HepG2 (cell line): Measurements from ENCODE around the gene INKA2. TPM values are rescaled to one million over a fixed set of nuclear protein-coding genes. Genes with fewer than 3 reads are reported as not detected.

Source experiments
- ATAC-seq: fragments of 200-7000 bp; cut with Tn5 transposase; 3 replicates; pipeline ENCODE4 v1.9.1; 2020; ENCODE audit warnings: mild to moderate bottlenecking, moderate library complexity
- BruUV-seq: library from RNA; stranded (reverse); fragments of 400-500 nt; replicated peaks from 2 replicates; lab custom pipeline; 2021; lab: Mats Ljungman, UMichigan
- CTCF ChIA-PET: fragments of 300-600 bp; formaldehyde crosslinking; extraction: SDS; loops from one replicate; lab custom pipeline; 2021; ENCODE audit warnings: low total read pairs, inconsistent platforms, low intra/inter-chr PET ratio; lab: Yijun Ruan, JAX
- POLR2A ChIA-PET: fragments of 350-600 bp; sonication (Branson Sonifier 250); formaldehyde crosslinking; loops from one replicate; lab custom pipeline; 2020; ENCODE audit warnings: antibody characterized with exemption, inconsistent platforms; lab: Yijun Ruan, JAX
- DNase-seq: peaks from one replicate; pipeline ENCODE4 v3.0.0-alpha.2; 2015; ENCODE audit warnings: low spot score
- FAIRE-seq: peaks from 3 replicates; lab custom pipeline; 2011; peaks lifted over from hg19 to GRCh38; lab: Jason Lieb, UNC
- H2AFZ ChIP-seq: one replicate; pipeline ENCODE4 v1.6.1; 2011; ENCODE audit warnings: low read length, inconsistent platforms
- H3K27ac ChIP-seq: fragments of 300-600 bp; 3 replicates; pipeline ENCODE4 v1.8.0; 2011; ENCODE audit warnings: mixed run types, mild to moderate bottlenecking, mixed read lengths, low read length, inconsistent platforms; ENCODE audit not compliant: insufficient read depth; ENCODE audit errors: extremely low read length
- H3K27me3 ChIP-seq, 2 experiments: fragments of 200-600 bp in 1 of 2; 2 replicates in 1 of 2; 3 replicates in 1 of 2; pipeline versions ENCODE4 v1.6.0 to v1.8.0; 2011; ENCODE audit warnings: low read length in 2 of 2, mild to moderate bottlenecking in 2 of 2, moderate library complexity in 2 of 2, inconsistent platforms in 1 of 2; ENCODE audit not compliant: insufficient read depth in 2 of 2, control insufficient read depth in 1 of 2
- H3K36me3 ChIP-seq, 2 experiments: fragments of 200-600 bp in 1 of 2; replicated peaks in 1 of 2; 2 replicates in 1 of 2; 3 replicates in 1 of 2; pipeline versions ENCODE4 v1.5.1 to v1.8.0; 2011; ENCODE audit warnings: low read length in 2 of 2, inconsistent platforms in 1 of 2; ENCODE audit not compliant: insufficient read depth in 2 of 2, control insufficient read depth in 1 of 2
- H3K4me1 ChIP-seq: 2 replicates; pipeline ENCODE4 v1.5.1; 2012; ENCODE audit warnings: low read length, inconsistent platforms; ENCODE audit not compliant: insufficient read depth
- H3K4me2 ChIP-seq: 2 replicates; pipeline ENCODE4 v1.6.0; 2011; ENCODE audit warnings: low read depth, low read length, inconsistent platforms
- H3K4me3 ChIP-seq, 3 experiments: fragments of 200-600 bp in 1 of 3; sonication (generic), shearing (Covaris generic) in 1 of 3; replicated peaks in 1 of 3; 2 replicates each; pipeline ENCODE4 v1.5.1; 2011 to 2016; ENCODE audit warnings: low read length in 3 of 3, inconsistent platforms in 2 of 3, low read depth in 2 of 3, mild to moderate bottlenecking in 2 of 3, control low read depth in 1 of 3, mixed read lengths in 1 of 3; ENCODE audit not compliant: insufficient read depth in 1 of 3
- H3K79me2 ChIP-seq: one replicate; pipeline ENCODE4 v1.6.1; 2011; ENCODE audit warnings: low read length, inconsistent platforms; ENCODE audit not compliant: insufficient read depth
- H3K9ac ChIP-seq: 2 replicates; pipeline ENCODE4 v1.6.0; 2011; ENCODE audit warnings: mild to moderate bottlenecking, low read depth, low read length, inconsistent platforms; ENCODE audit not compliant: insufficient read depth
- H3K9me3 ChIP-seq: 2 replicates; pipeline ENCODE4 v1.5.1; 2012; ENCODE audit warnings: mild to moderate bottlenecking, low read length
- H4K20me1 ChIP-seq: 2 replicates; pipeline ENCODE4 v1.6.0; 2011; ENCODE audit warnings: inconsistent platforms, mild to moderate bottlenecking, low read length, moderate library complexity; ENCODE audit not compliant: insufficient read depth
- CCDC6 ChIP-seq: sonication (generic); formaldehyde crosslinking; IDR thresholded peaks from 2 replicates; pipeline ENCODE4 v1.8.1; 2022; ENCODE audit warnings: mild to moderate bottlenecking, missing genetic modification reagents, moderate library complexity
- KDM2A ChIP-seq: sonication (generic); formaldehyde crosslinking; IDR thresholded peaks from 2 replicates; pipeline ENCODE4 v1.4.0; 2020; ENCODE audit warnings: low read depth, missing genetic modification reagents, borderline replicate concordance
- KDM5A ChIP-seq: fragments of 200-600 bp; sonication (generic); IDR thresholded peaks from 2 replicates; pipeline ENCODE4 v1.7.0; 2018; ENCODE audit warnings: antibody characterized with exemption, mild to moderate bottlenecking, low read length, borderline replicate concordance
- MED8 ChIP-seq: sonication (generic); formaldehyde crosslinking; IDR thresholded peaks from 2 replicates; pipeline ENCODE4 v1.8.1; 2023; ENCODE audit warnings: mild to moderate bottlenecking, missing genetic modification reagents; ENCODE audit not compliant: insufficient replicate concordance
- PREB ChIP-seq: sonication (generic); formaldehyde crosslinking; IDR thresholded peaks from 2 replicates; pipeline ENCODE4 v1.4.0; 2020; ENCODE audit warnings: missing genetic modification reagents
- ZBTB42 ChIP-seq: sonication (generic); formaldehyde crosslinking; IDR thresholded peaks from 2 replicates; pipeline ENCODE4 v1.5.0; 2020; ENCODE audit warnings: mild to moderate bottlenecking, missing genetic modification reagents
- ZFP82 ChIP-seq: sonication (generic); formaldehyde crosslinking; IDR thresholded peaks from 2 replicates; pipeline ENCODE4 v1.5.1; 2020; ENCODE audit warnings: mild to moderate bottlenecking, missing genetic modification reagents, borderline replicate concordance
- ZFX ChIP-seq: sonication (generic); formaldehyde crosslinking; IDR thresholded peaks from 2 replicates; pipeline ENCODE4 v1.4.0; 2020; ENCODE audit warnings: mild to moderate bottlenecking, low read depth, missing genetic modification reagents, moderate library complexity
- ZNF564 ChIP-seq: sonication (generic); formaldehyde crosslinking; IDR thresholded peaks from 2 replicates; pipeline ENCODE4 v1.8.1; 2023; ENCODE audit warnings: mild to moderate bottlenecking, missing genetic modification reagents
- ZNF891 ChIP-seq: sonication (generic); formaldehyde crosslinking; IDR thresholded peaks from 2 replicates; pipeline ENCODE4 v1.5.0; 2020; ENCODE audit warnings: mild to moderate bottlenecking, missing genetic modification reagents
- WGBS: methylation state at CpG from one replicate; pipeline ENCODE4 v1.1.6; 2017; ENCODE audit warnings: low lambda C conversion rate; 5-methylcytosine and 5-hydroxymethylcytosine counted together
- in situ Hi-C: cut with HindIII; loops from 2 replicates; pipeline ENCODE4 v1.10.0; 2017; ENCODE audit warnings: low pct_unique_long_range_greater_than_20kb; ENCODE audit not compliant: extremely low pct_ligation_motif_present
- intact Hi-C: fragments of 100-400 bp; cut with micrococcal nuclease; formaldehyde crosslinking; loops from one replicate; pipeline ENCODE4 v1.10.0; 2022; ENCODE audit not compliant: unreplicated experiment
- polyA plus RNA-seq, 8 experiments: library from polyadenylated mRNA; depleted of rRNA in 3 of 8; stranded (reverse) in 7 of 8; unstranded in 1 of 8; fragments of >200 nt; fragmentation: Illumina TruSeq in 4 of 8; extraction: Trizol in 4 of 8; gene quantifications; 2 replicates each; pipeline versions ENCODE4 v1.2.1 to v1.2.3, GENCODE V29; 2011 to 2016; ENCODE audit warnings: low read depth in 4 of 8, missing spikeins in 1 of 8, mixed read lengths in 1 of 8; ENCODE audit not compliant: insufficient read depth in 1 of 8
- total RNA-seq, 5 experiments: library from RNA; depleted of rRNA; stranded (reverse); fragments of >200 nt; fragmentation: Illumina TruSeq; extraction: Trizol; gene quantifications; 2 replicates each; pipeline ENCODE4 v1.2.3, GENCODE V29; 2016; ENCODE audit warnings: low read depth in 1 of 5

INKA2 gene
- total and polyA plus RNA-seq, 2 of the 13 experiments (the other 11 are each of a cell fraction or from before 2014, with no cell fraction given), result 2.6 to 4.6 TPM

GRCh38 chr1:111707906-111708305 is 31.3 kb downstream of the INKA2 start:
- intact Hi-C loops (no loop called here), in situ Hi-C loops (no loop called here)
- CTCF ChIA-PET, result no interaction called here
- H3K4me1 ChIP-seq, result no peaks in the 10 kb centered on the region
- DNase-seq (no peak), FAIRE-seq (no peak), ATAC-seq (no peak)
- no peak overlapping the region for H3K9ac ChIP-seq
- peaks cover 8 to 43% of the 10 kb centered on the region in 2 experiments; a peak in 4 of 5 replicates for H3K36me3 ChIP-seq
- H3K4me2 ChIP-seq, result no peak overlapping the region
- TF ChIP-seq KDM2A, result no peak
- no peak for TF ChIP-seq ZNF564 (CRISPR knock-in tag)
- TF ChIP-seq CCDC6 (CRISPR knock-in tag), result no peak
- TF ChIP-seq ZNF891 (CRISPR knock-in tag), result no peak
- no peak for TF ChIP-seq ZFP82 (CRISPR knock-in tag)
- TF ChIP-seq KDM5A, result no peak
- no peak for TF ChIP-seq ZFX (CRISPR knock-in tag)
- TF ChIP-seq PREB (CRISPR knock-in tag), result no peak
- no peak for TF ChIP-seq ZBTB42
- no peak for TF ChIP-seq MED8 (CRISPR knock-in tag)
- no peak overlapping the region for H3K4me3 ChIP-seq
- no peaks in the 10 kb centered on the region for H3K79me2 ChIP-seq
- H2AFZ ChIP-seq, result no peak overlapping the region
- 73% methylated on average over 9 of the region's 9 CpGs for WGBS
- H3K9me3 ChIP-seq, result no peaks in the 10 kb centered on the region
- H3K27ac ChIP-seq, result no peak overlapping the region
- POLR2A ChIA-PET, result no interaction called here
- H4K20me1 ChIP-seq, result no peaks in the 10 kb centered on the region
- BruUV-seq, result no TSS peak
- no peaks in the 10 kb centered on the region for H3K27me3 ChIP-seq
